Activated effector memory CD4-positive, alpha-beta T cell treated with anti-CD3 and anti-CD28 coated beads, Interleukin-2, amount 50 U/mL, for 16 hours (primary cell): Measurements from ENCODE around the gene HES7.

ENCODE experiments used
- DNase-seq: peaks from one replicate; pipeline ENCODE4 v3.0.0-alpha.2; 2020

Gene HES7

GRCh38 chr17:8142887-8143580, 19.1 kb upstream of the HES7 start:
- no peak for DNase-seq

GRCh38 chr17:8142158-8142886, 18.4 kb upstream of the HES7 start:
- no peak for DNase-seq

GRCh38 chr17:8141741-8142140, 17.8 kb upstream of the HES7 start:
- DNase-seq = no peak

- DNase-seq = no peak
Measured at GRCh38 chr17:8141045-8141444, 17.1 kb upstream of the HES7 start.

GRCh38 chr17:8140065-8141029, 16.4 kb upstream of the HES7 start:
- DNase-seq = peak; percentile 64

- DNase-seq = peak; percentile 98
Measured at GRCh38 chr17:8138672-8139371, 14.9 kb upstream of the HES7 start.

GRCh38 chr17:8138374-8138671, 14.4 kb upstream of the HES7 start:
- DNase-seq = no peak

GRCh38 chr17:8137645-8138373, 13.9 kb upstream of the HES7 start:
- peak; percentile 64 for DNase-seq

GRCh38 chr17:8133941-8134340, 10.0 kb upstream of the HES7 start:
- DNase-seq = no peak

- no peak for DNase-seq
Measured at GRCh38 chr17:8133399-8133798, 9.5 kb upstream of the HES7 start.

GRCh38 chr17:8131844-8132441, 8.0 kb upstream of the HES7 start:
- DNase-seq = no peak

GRCh38 chr17:8128125-8128784, 4.3 kb upstream of the HES7 start:
- DNase-seq = no peak

- peak; percentile 82 for DNase-seq
Measured at GRCh38 chr17:8126491-8127066, 2.7 kb upstream of the HES7 start.

- no peak for DNase-seq
Measured at GRCh38 chr17:8125947-8126490, 2.1 kb upstream of the HES7 start.

- DNase-seq = peak; percentile 95
Measured at GRCh38 chr17:8125154-8125946, 1.4 kb upstream of the HES7 start.

- peak; percentile 66 for DNase-seq
Measured at GRCh38 chr17:8124350-8125153, 646 bp upstream of the HES7 start.

GRCh38 chr17:8122924-8123694, 797 bp downstream of the HES7 start:
- DNase-seq = peak; percentile 79

GRCh38 chr17:8122422-8122923, 1.4 kb downstream of the HES7 start:
- no peak for DNase-seq
